Measurements from ENCODE around the gene PPM1E.

DNA sequence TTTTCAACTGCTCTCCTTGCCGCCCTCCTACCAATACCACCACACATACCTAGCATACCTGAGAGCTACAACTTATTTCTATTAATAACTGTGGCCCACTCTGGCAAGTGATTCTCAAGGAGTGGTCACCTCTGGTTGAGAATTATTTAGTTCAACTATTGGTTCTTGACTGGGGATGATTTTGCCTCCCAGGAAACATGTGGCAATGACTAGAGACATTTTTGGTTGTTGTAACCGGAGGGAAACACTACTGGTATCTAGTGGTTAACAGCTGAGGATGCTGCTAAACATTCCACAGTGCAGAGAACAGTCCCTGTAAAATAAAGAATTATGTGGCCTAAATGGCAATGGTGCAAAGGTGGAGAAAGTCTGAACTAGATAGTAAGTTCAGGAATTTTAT, 254.4 kb downstream of the PPM1E start:
- TF ChIP-seq, protein P1, sequence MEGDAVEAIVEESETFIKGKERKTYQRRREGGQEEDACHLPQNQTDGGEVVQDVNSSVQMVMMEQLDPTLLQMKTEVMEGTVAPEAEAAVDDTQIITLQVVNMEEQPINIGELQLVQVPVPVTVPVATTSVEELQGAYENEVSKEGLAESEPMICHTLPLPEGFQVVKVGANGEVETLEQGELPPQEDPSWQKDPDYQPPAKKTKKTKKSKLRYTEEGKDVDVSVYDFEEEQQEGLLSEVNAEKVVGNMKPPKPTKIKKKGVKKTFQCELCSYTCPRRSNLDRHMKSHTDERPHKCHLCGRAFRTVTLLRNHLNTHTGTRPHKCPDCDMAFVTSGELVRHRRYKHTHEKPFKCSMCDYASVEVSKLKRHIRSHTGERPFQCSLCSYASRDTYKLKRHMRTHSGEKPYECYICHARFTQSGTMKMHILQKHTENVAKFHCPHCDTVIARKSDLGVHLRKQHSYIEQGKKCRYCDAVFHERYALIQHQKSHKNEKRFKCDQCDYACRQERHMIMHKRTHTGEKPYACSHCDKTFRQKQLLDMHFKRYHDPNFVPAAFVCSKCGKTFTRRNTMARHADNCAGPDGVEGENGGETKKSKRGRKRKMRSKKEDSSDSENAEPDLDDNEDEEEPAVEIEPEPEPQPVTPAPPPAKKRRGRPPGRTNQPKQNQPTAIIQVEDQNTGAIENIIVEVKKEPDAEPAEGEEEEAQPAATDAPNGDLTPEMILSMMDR (IDR thresholded peaks at IDR 0.05; ENCODE audit: low read depth, low read length), result no peak
- TF ChIP-seq POLR2A (IDR thresholded peaks at IDR 0.05; ENCODE audit: extremely low read depth, insufficient read length) (no peak), MYC (IDR thresholded peaks at IDR 0.05; ENCODE audit: low read depth, low read length) (no peak)
- TF ChIP-seq, protein P2, sequence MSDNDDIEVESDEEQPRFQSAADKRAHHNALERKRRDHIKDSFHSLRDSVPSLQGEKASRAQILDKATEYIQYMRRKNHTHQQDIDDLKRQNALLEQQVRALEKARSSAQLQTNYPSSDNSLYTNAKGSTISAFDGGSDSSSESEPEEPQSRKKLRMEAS (IDR thresholded peaks at IDR 0.05; ENCODE audit: low read depth, low read length), result no peak
